ENCODE results near the gene DNTT. TPM values are rescaled to one million over a fixed set of nuclear protein-coding genes. Genes with fewer than 3 reads are reported as not detected.
A peak's percentile ranks its signal among the peaks of the same experiment; 100 is the strongest.

DNTT gene
- total and polyA plus RNA-seq, 9 of the 15 experiments (the other 6 are each of a cell fraction or from before 2014, with no cell fraction given): not detected

DNA sequence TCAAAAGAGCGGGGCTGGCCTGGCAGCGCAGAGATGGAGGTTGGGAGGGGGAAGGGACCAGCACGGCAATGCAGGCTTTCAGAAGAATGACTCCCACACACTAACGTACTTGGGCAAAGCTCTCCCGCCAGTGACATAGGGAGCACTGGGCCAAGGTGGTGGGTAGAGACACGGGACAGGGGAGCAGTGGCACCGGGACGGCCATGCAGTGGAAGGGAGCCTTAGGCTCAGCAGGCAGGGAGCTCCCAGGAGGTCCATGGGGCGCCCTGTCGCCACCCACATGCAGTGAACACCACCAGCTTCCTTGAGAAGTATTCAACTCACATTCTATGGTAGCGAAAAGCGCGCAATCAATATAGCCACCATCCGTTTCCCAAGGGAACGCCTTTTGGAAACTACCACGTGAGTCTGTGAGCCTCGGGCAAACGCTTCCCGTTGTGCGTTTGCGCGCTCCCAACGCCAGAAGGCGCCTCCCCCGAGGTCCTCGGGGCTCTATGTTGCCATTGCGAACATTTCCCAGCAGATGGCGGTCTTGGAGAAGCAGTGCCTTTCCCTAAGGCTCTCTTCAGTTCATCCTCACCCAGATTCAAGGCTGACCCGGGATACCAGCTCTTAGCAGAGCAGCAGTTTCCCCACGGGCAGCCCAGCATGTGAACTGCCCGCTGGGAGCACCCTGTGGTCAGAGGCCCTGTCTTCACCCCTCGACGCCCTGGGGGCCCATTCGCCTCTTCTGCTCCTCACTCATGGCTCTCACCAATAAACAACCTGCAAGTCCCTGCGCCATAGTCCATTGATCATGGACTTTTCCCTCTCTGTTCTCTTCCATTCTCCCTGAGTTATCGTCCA lies 71.0 kb downstream of the DNTT start:
- in situ Hi-C loops (cut with MboI): no loop called here
- Histone ChIP-seq H3K9me3 (replicated peaks; ENCODE audit: control insufficient read depth, insufficient read depth, low read depth, low read length) (no peaks in the 10 kb centered on the region), H3K9me1 (ENCODE audit: control insufficient read depth, insufficient read depth, low read length) (no peaks in the 10 kb centered on the region), H3K79me2 (ENCODE audit: control insufficient read depth, insufficient read depth, low read length) (no peaks in the 10 kb centered on the region), H3K27me3 (ENCODE audit: control insufficient read depth in 2 of 2, insufficient read depth in 2 of 2, low read length in 2 of 2) (peaks cover 0 to 23% of the 10 kb centered on the region in 2 experiments; a peak in 2 of 5 replicates), H4K20me1 (replicated peaks; ENCODE audit: control insufficient read depth, insufficient read depth, low read length) (0 out of 2 replicates have a peak, but pooled peaks cover 5% of the 10 kb centered on the region), H2AFZ (ENCODE audit: low read depth, low read length) (peak overlapping the region; percentile 89), H3K27ac (ENCODE audit: extremely low read depth, low read depth, low read length) (no peak overlapping the region), H3K9ac (ENCODE audit: insufficient read depth in 1 of 2, low read depth in 2 of 2, low read length in 2 of 2) (peak overlapping the region in 1 of 2 experiments; percentile 70; a peak in 2 of 4 replicates), H3K4me3 (peak overlapping the region; percentile 16), H3K36me3 (ENCODE audit: control insufficient read depth, insufficient read depth, low read length) (no peaks in the 10 kb centered on the region), H3K4me2 (ENCODE audit: insufficient read depth, low read length) (peak overlapping the region; percentile 72), H3K4me1 (replicated peaks in 1 of 2; ENCODE audit: control insufficient read depth in 2 of 2, insufficient read depth in 2 of 2, low read length in 2 of 2) (peaks cover 0 to 9% of the 10 kb centered on the region in 2 experiments; a peak in 1 of 5 replicates)
- DNase-seq (ENCODE audit: extremely low read depth in 1 of 4, low spot score in 3 of 4) (peak; percentile 84 to 86 (median 85)), FAIRE-seq (peak; percentile 95), ATAC-seq (peak; percentile 95)
- intact Hi-C loops (cut with micrococcal nuclease): loop anchor here (10.0 kb wide), 1 partner anchor 370 kb away; no protein-coding TSS in a partner anchor
- ChIA-PET CTCF (ENCODE audit: low intra/inter-chr PET ratio) (interaction anchor here (0.5 to 1.7 kb wide), 4 partner anchors 78 to 835 kb away, joined by 3 to 9 read pairs (median 4); no protein-coding TSS in a partner anchor), POLR2A (interaction anchor here (0.6 kb wide), 1 partner anchor 821 kb away, joined by 3 read pairs; no protein-coding TSS in a partner anchor)
- WGBS (ENCODE audit: insufficient coverage, low coverage, missing lambda C conversion rate): 4% methylated on average over 23 of the region's 36 CpGs
- BruUV-seq (replicated peaks): no TSS peak
- TF ChIP-seq, protein P1, sequence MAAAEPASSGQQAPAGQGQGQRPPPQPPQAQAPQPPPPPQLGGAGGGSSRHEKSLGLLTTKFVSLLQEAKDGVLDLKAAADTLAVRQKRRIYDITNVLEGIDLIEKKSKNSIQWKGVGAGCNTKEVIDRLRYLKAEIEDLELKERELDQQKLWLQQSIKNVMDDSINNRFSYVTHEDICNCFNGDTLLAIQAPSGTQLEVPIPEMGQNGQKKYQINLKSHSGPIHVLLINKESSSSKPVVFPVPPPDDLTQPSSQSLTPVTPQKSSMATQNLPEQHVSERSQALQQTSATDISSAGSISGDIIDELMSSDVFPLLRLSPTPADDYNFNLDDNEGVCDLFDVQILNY (CRISPR knock-in tag; IDR thresholded peaks at IDR 0.05): 0 out of 2 replicates have a peak, but pooled peaks have one; percentile 60
- TF ChIP-seq CTBP1 (IDR thresholded peaks at IDR 0.05; ENCODE audit: borderline replicate concordance) (peak; percentile 44; the same call in 1 of the 2 replicates), MED1 (CRISPR knock-in tag; IDR thresholded peaks at IDR 0.05; ENCODE audit: borderline replicate concordance) (no peak), TAF7 (tag; IDR thresholded peaks at IDR 0.05) (no peak), ZNF584 (CRISPR knock-in tag; IDR thresholded peaks at IDR 0.05; ENCODE audit: low read depth) (no peak), PYGO2 (tag; IDR thresholded peaks at IDR 0.05) (no peak), PTRF (tag; IDR thresholded peaks at IDR 0.05) (no peak)
- TF ChIP-seq, protein P2, sequence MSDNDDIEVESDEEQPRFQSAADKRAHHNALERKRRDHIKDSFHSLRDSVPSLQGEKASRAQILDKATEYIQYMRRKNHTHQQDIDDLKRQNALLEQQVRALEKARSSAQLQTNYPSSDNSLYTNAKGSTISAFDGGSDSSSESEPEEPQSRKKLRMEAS (CRISPR knock-in tag; IDR thresholded peaks at IDR 0.05): 0 out of 2 replicates have a peak, but pooled peaks have one; percentile 37
- TF ChIP-seq, protein P3, sequence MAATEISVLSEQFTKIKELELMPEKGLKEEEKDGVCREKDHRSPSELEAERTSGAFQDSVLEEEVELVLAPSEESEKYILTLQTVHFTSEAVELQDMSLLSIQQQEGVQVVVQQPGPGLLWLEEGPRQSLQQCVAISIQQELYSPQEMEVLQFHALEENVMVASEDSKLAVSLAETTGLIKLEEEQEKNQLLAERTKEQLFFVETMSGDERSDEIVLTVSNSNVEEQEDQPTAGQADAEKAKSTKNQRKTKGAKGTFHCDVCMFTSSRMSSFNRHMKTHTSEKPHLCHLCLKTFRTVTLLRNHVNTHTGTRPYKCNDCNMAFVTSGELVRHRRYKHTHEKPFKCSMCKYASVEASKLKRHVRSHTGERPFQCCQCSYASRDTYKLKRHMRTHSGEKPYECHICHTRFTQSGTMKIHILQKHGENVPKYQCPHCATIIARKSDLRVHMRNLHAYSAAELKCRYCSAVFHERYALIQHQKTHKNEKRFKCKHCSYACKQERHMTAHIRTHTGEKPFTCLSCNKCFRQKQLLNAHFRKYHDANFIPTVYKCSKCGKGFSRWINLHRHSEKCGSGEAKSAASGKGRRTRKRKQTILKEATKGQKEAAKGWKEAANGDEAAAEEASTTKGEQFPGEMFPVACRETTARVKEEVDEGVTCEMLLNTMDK (IDR thresholded peaks at IDR 0.05; ENCODE audit: borderline replicate concordance, insufficient read depth, low read depth, low read length, poor library complexity, severe bottlenecking): peak; percentile 55
- TF ChIP-seq, protein P4, sequence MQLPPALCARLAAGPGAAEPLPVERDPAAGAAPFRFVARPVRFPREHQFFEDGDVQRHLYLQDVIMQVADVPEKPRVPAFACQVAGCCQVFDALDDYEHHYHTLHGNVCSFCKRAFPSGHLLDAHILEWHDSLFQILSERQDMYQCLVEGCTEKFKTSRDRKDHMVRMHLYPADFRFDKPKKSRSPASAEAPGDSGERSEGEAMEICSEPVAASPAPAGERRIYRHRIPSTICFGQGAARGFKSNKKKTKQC (CRISPR knock-in tag; IDR thresholded peaks at IDR 0.05): peak; percentile 34; the same call in 1 of the 2 replicates
- TF ChIP-seq, protein P5, sequence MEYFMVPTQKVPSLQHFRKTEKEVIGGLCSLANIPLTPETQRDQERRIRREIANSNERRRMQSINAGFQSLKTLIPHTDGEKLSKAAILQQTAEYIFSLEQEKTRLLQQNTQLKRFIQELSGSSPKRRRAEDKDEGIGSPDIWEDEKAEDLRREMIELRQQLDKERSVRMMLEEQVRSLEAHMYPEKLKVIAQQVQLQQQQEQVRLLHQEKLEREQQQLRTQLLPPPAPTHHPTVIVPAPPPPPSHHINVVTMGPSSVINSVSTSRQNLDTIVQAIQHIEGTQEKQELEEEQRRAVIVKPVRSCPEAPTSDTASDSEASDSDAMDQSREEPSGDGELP (CRISPR knock-in tag; IDR thresholded peaks at IDR 0.05; ENCODE audit: borderline replicate concordance): peak; percentile 46; the same call in 1 of the 2 replicates

Data from K562 (cell line).